Ramos (cell line): ENCODE measurements around the gene PRADC1.
"Not testable (repeated sequence)": the region's sequence is repeated elsewhere in the genome, so short reads cannot be mapped to it uniquely, and the experiment has no call there.

Experiments used
- in situ Hi-C: fragments of 300-500 bp; cut with MboI; formaldehyde crosslinking; loops from one replicate; pipeline ENCODE4 v1.14.3; 2022; ENCODE audit warnings: low sequenced_read_pairs; ENCODE audit not compliant: unreplicated experiment

The PRADC1 gene

DNA sequence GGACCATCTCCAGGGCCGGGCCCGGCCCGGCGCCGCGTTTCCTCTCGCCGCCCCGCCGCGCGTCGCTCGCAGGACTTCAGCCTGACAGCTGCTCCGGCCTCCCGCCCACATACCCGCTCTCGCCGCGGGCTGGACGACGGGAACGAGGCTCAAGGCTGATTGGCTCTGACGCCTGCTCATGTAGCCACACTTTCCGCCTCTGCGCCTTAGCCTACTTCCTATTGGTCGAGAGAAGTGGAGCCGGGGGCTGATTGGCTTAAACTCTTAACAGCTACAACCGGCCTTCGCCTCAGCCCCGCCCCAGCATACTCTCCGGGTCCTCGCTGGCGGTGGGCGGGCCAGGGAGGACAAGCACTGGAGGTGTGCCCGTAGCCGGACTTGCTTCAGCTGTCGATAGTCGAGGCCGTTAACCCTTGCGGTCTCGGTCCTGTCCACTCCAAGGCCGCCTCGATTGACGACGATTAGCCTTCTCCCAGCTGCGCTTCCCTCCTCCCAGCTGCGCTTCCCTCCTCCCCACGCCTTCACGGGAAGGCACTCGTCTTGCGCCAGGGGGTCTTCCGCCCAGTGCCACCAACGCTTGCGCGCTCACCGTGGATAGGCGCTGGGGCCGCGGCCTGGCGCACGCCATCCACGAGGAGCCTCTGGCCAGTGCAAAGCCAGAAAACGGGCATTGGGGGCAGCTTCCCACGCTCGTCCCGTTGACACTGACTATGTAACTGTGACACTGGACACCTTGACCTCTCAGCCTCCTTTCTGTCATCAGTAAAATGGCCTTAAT lies at the start of gene PRADC1:
TSS of gene PRADC1 (minus strand) at position 86 of the 778 bp plus-strand sequence. CDS start at position 7, 79 bp downstream.
- in situ Hi-C loops, result loop anchor here (25.0 kb wide), 1 partner anchor 954 kb away; the partner anchor contains the start of genes MOB1A and MTHFD2

GRCh38 chr2:73281244-73281643 lies 48.2 kb upstream of the PRADC1 start:
- in situ Hi-C loops, result no loop called here

DNA sequence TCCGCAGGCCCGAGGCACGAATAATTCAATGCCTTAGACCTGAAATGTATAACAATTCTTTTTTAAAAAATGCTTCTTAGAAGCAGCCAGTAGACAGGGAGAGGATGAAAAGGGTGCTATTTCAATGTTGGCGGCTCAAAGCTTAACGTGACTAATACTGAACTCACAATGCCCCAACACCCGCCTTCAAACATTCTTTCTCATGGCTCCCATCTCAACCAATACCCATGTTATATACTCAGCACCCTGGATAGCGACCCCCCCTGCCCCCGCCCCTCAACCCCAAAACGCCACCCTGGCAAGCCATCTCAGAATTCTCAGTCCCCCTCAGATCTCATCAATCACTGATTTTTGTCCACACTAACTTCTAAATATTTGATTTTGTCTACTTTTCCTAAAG lies 46.8 kb upstream of the PRADC1 start:
- in situ Hi-C loops, result no loop called here

GRCh38 chr2:73272270-73272669 lies 39.2 kb upstream of the PRADC1 start:
- in situ Hi-C loops, result no loop called here

DNA sequence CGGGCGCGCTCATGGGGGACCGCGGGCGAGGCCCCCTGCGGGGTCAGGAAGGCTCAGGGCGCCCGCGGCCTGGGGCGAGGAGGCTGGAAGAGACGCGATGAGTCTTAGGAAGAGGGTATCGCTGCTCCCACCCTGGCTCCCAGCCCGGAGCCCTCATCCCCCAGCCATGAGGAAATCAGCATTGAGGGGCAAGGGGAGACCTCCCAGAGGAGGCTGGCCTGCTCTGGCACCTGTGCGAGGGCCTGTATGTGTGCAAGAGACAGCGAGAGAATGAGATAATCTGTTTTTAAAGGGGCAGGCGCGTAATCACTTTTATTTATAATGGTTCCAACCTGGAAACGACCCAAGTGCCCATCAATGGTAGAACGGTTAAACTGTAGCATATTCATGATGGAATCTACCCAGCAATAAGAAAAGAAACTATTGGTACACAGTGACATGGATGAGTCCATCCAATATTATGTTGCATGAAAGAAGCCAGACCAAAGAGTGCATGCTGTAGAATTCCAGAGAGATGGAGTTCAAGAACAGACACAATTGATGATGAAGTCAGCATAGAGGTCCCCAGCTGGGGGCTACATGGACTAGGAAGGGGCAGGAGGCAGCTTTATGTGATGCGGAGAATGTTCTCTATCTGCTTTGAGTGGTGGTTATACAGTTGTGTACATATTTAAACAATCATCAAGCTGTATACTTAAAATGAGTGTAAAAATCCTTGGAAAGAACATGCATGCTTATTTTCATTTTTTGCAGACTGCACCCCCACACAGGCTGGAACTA lies 36.8 kb upstream of the PRADC1 start:
- in situ Hi-C loops, result no loop called here

GRCh38 chr2:73268830-73269685 lies 36.0 kb upstream of the PRADC1 start:
- in situ Hi-C loops, result no loop called here

- in situ Hi-C loops, result no loop called here
Measured at GRCh38 chr2:73268366-73268829, 35.4 kb upstream of the PRADC1 start.

DNA sequence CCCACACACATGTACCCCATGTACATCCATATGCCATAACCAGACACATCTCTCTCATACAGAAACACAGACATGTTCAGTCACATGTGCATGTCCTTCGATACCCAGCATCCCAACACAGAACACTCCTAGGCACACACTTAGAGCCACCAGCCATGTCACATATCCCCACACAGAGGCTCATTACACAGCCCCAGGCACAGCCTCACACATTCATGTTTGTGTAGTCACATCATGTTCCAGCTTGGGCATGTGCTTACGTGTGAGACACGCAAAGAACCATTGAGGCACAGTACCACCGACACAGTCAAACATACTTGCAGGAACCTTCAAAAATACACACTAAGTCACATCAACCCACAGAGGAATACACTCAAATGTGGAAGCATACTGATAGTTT lies 34.0 kb upstream of the PRADC1 start:
- in situ Hi-C loops, result no loop called here

DNA sequence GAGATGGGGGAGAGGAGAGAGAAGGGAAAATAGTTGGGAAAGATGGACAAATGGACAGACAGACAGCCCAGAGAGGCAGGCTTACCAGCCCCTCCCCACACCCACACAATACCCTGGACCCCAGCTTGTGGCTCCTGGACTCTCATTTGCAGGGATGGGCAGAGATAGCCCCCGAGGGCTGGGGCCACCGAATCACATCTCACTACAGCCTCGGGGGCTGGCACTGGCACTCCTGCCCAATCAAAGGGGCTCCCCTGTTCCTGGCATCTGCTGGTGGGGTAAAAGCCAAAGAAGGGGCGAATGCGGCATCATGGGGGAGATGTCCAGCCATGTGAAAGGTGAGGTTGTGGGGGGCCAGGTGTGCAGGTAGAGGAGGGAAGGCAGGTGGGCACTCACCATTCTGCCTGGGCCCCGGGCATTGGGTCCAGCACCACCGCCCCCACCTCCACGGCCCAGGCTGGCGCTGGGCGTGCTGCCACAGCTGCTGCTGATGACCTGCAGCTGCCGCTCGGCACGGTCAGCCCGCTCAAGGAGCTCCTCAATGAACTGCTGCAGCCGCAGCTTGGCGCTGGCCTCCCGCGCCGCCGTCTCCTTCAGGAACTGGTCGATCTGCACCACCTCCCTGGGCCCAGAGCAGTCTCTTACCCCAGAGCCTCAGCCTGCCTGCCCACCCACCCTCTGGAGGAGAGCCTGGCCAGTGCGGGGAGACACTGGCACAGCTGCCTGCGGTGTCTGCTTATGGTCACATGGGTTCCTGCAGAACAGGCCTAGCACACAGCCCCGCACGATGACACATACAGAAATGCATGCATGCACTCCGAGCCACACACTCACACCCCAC lies 33.2 kb upstream of the PRADC1 start:
- in situ Hi-C loops, result no loop called here

DNA sequence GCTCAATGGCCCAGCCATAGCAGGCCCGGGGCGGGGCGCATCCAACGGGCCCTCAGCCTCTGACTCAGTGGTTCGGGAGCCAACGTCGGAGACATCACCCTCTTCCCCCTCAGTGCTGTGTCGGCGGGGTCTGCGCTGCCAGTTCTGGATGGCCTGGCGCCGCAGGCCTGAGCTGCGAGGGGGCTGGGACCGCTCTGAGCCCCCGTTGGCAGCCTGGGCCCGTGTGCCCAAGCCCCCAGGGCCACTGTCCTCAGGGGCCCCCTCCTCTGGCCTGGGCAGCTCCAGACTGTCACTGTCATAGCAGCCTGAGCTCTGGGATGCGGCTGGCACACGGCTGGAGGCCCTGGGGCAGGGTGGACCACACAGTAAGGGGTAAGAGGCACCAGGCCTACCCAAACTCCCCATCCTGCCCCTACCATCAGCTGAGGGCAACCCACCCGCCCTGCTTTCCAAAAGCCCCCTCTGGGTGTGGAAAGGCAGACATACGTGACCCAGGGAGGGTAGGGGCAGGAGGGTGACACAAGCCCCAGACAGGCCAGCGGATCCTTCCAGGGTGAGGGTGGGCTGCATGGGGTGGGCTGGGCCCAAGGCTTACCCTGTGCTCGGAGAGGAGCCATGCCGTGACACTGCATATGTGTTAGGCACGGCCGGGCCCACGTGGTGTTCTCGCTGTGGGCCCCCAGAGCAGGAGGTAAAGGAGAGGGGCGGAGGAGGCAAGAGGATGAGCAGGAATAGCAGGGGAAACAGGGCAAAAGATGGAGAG lies 32.4 kb upstream of the PRADC1 start:
- in situ Hi-C loops, result no loop called here

DNA sequence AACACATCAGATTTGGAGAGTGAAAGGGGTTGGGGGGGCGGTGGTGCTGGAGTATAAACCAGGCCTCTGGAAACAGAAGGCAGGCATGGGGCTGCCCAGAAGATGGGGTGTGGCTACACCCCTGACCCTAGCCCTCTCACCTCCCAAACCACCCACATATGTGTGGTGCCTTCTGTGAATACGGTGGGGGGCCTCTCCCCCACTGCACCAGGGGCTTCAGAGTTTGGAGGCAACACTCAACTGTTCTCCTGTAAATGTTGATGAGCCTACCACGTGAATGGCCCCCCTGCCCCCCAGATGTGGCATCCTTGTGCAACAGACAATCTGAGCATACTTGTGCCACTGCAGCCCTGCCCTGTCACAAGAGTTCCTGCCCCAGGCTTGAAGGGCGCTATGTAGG lies 31.7 kb upstream of the PRADC1 start:
- in situ Hi-C loops, result no loop called here

DNA sequence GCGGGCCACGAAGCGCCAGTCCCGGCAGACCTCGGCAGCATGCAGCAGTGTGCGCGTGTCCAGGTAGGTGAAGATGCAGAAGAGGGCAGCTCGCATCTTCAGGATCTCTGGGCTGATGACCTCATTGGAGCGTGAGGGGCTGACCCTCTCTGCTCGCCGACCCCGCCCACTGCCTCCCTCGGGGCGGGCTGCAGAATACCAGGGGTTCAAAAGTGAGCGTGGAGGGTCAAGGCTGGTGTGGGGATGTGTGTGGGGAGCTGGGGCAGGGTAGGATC lies 31.2 kb upstream of the PRADC1 start:
- in situ Hi-C loops, result no loop called here

- in situ Hi-C loops, result no loop called here
Measured at GRCh38 chr2:73263540-73264331, 30.7 kb upstream of the PRADC1 start.

GRCh38 chr2:73262691-73263429 lies 29.8 kb upstream of the PRADC1 start:
- in situ Hi-C loops, result not testable (repeated sequence)

GRCh38 chr2:73262108-73262651 lies 29.1 kb upstream of the PRADC1 start:
- in situ Hi-C loops, result no loop called here

DNA sequence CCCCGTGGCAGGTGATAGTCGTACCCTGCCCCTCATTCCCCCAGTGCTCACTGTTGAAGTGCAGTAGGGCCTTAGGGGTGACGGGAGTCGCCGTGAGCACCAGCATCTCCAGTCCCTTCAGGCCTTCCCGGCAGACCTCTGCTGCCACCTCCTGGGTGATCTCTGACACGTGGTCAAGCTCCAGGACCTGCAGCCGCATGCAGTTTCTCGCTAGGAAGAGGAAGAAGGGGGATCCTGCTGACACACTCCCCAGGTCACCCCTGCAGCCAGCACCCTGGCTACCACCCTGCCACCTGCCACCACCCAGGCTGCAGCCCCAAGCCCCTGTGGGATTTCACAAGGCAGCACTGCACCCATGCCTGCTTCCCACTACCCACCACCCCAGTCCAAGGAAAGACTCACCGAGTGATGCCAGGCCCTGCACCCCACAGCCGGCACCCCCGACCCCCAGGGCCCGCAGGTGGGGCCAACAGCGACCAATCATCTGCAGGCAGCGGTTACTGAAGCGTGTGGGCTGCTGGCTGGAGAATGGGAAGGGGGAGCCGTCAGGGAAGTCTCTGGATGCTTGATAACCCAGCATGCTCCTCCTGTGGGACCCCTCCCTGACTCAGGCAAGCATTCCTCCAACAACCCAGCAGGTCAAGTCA lies 27.4 kb upstream of the PRADC1 start:
- in situ Hi-C loops, result no loop called here
